Astrocyte (in vitro differentiated cells and primary cell): Measurements from ENCODE around the gene CUL1. TPM values are rescaled to one million over a fixed set of nuclear protein-coding genes. Genes with fewer than 3 reads are reported as not detected.

ENCODE experiments used
- DNase-seq: peaks from one replicate; pipeline ENCODE4 v3.0.0-alpha.2; 2010; ENCODE audit warnings: low read depth
- FAIRE-seq: peaks from 2 replicates; lab custom pipeline; 2011; peaks lifted over from hg19 to GRCh38; lab: Jason Lieb, UNC
- H2AFZ ChIP-seq: 2 replicates; pipeline ENCODE4 v1.6.0; 2012; ENCODE audit warnings: low read depth, low read length, inconsistent platforms
- H3K27ac ChIP-seq: 2 replicates; pipeline ENCODE4 v1.5.1; 2011; ENCODE audit warnings: low read depth, low read length, inconsistent platforms
- H3K27me3 ChIP-seq: 2 replicates; pipeline ENCODE4 v1.6.0; 2011; ENCODE audit warnings: low read length, inconsistent platforms; ENCODE audit not compliant: insufficient read depth
- H3K36me3 ChIP-seq: 2 replicates; pipeline ENCODE4 v1.5.1; 2011; ENCODE audit warnings: low read length, inconsistent platforms; ENCODE audit not compliant: insufficient read depth
- H3K4me1 ChIP-seq: 2 replicates; pipeline ENCODE4 v1.5.1; 2011; ENCODE audit warnings: low read length, inconsistent platforms; ENCODE audit not compliant: insufficient read depth
- H3K4me2 ChIP-seq: 2 replicates; pipeline ENCODE4 v1.6.0; 2012; ENCODE audit warnings: low read length, inconsistent platforms
- H3K4me3 ChIP-seq: 2 replicates; pipeline ENCODE4 v1.5.1; 2011; ENCODE audit warnings: low read depth, mild to moderate bottlenecking, low read length, inconsistent platforms; ENCODE audit not compliant: insufficient read depth
- H3K79me2 ChIP-seq: 2 replicates; pipeline ENCODE4 v1.6.0; 2012; ENCODE audit warnings: mild to moderate bottlenecking, low read length, inconsistent platforms; ENCODE audit not compliant: insufficient read depth
- H3K9ac ChIP-seq: 2 replicates; pipeline ENCODE4 v1.6.0; 2012; ENCODE audit warnings: mild to moderate bottlenecking, low read length, inconsistent platforms
- H3K9me3 ChIP-seq: 2 replicates; pipeline ENCODE4 v1.5.1; 2012; ENCODE audit warnings: low read depth, mild to moderate bottlenecking, low read length, inconsistent platforms; ENCODE audit not compliant: insufficient read depth
- H4K20me1 ChIP-seq: 2 replicates; pipeline ENCODE4 v1.6.0; 2012; ENCODE audit warnings: low read length, inconsistent platforms; ENCODE audit not compliant: insufficient read depth
- H3K27ac Mint-ChIP-seq: one replicate; pipeline ENCODE4 v1.8.0; 2021; ENCODE audit warnings: mild to moderate bottlenecking, mixed read lengths; ENCODE audit not compliant: unreplicated experiment
- H3K27me3 Mint-ChIP-seq: one replicate; pipeline ENCODE4 v1.8.0; 2021; ENCODE audit warnings: low read depth, mixed read lengths; ENCODE audit not compliant: unreplicated experiment
- H3K36me3 Mint-ChIP-seq: one replicate; pipeline ENCODE4 v1.8.0; 2021; ENCODE audit warnings: low read depth, mixed read lengths; ENCODE audit not compliant: unreplicated experiment
- H3K4me1 Mint-ChIP-seq: one replicate; pipeline ENCODE4 v1.8.0; 2021; ENCODE audit warnings: low read depth, mixed read lengths; ENCODE audit not compliant: unreplicated experiment
- H3K4me3 Mint-ChIP-seq: one replicate; pipeline ENCODE4 v1.8.0; 2021; ENCODE audit warnings: mild to moderate bottlenecking, moderate library complexity, mixed read lengths; ENCODE audit not compliant: unreplicated experiment
- H3K9me3 Mint-ChIP-seq: one replicate; pipeline ENCODE4 v1.8.0; 2021; ENCODE audit warnings: mild to moderate bottlenecking, mixed read lengths; ENCODE audit not compliant: unreplicated experiment
- EZH2 ChIP-seq: IDR thresholded peaks from 2 replicates; pipeline ENCODE4 v1.6.1; 2012; ENCODE audit warnings: mild to moderate bottlenecking, low read length, inconsistent platforms; ENCODE audit not compliant: insufficient read depth
- total RNA-seq: library from RNA; stranded (reverse); gene quantifications from 2 replicates; pipeline ENCODE4 v1.2.1, GENCODE V29; 2021
- TF ChIP-seq, protein P1 (sequence below): IDR thresholded peaks from 2 replicates; pipeline ENCODE4 v1.5.1; 2011; ENCODE audit warnings: low read depth, mild to moderate bottlenecking, inconsistent platforms, low read length, moderate library complexity; ENCODE audit not compliant: insufficient read depth

The CUL1 gene
- total RNA-seq, 1 donor from 2014 or later, result 60.2 TPM

DNA sequence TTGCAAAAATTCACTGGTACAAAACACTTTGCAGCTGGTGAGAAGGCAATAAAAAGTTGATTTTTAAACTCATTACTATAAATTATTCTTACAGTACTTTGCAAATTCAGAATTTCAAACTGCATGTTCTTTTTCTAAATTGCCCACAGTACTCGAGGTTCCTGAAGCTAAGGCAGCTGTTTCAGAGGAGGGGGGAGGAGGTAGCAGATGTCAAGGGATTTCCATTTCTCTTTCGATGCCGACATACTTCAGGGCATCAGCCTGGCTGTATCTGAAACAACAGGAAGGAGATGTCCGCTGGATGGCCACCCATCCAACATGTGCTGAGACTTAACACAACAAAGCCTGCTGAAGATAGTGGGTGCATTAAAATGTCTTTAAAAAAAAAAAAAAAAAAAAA lies 108.7 kb downstream of the CUL1 start:
- TF ChIP-seq, protein P1, sequence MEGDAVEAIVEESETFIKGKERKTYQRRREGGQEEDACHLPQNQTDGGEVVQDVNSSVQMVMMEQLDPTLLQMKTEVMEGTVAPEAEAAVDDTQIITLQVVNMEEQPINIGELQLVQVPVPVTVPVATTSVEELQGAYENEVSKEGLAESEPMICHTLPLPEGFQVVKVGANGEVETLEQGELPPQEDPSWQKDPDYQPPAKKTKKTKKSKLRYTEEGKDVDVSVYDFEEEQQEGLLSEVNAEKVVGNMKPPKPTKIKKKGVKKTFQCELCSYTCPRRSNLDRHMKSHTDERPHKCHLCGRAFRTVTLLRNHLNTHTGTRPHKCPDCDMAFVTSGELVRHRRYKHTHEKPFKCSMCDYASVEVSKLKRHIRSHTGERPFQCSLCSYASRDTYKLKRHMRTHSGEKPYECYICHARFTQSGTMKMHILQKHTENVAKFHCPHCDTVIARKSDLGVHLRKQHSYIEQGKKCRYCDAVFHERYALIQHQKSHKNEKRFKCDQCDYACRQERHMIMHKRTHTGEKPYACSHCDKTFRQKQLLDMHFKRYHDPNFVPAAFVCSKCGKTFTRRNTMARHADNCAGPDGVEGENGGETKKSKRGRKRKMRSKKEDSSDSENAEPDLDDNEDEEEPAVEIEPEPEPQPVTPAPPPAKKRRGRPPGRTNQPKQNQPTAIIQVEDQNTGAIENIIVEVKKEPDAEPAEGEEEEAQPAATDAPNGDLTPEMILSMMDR, result no peak
- TF ChIP-seq EZH2, result no peak
- Mint-ChIP-seq H3K27me3 (no peaks in the 10 kb centered on the region), H3K9me3 (no peaks in the 10 kb centered on the region), H3K4me1 (peaks cover 7% of the 10 kb centered on the region), H3K36me3 (peaks cover 6% of the 10 kb centered on the region), H3K27ac (no peak overlapping the region), H3K4me3 (no peak overlapping the region)
- DNase-seq (no peak), FAIRE-seq (no peak)
- Histone ChIP-seq H3K36me3 (peaks cover 31% of the 10 kb centered on the region), H4K20me1 (no peaks in the 10 kb centered on the region), H3K79me2 (no peaks in the 10 kb centered on the region), H3K4me3 (no peak overlapping the region), H3K27ac (no peak overlapping the region), H2AFZ (no peak overlapping the region), H3K9me3 (no peaks in the 10 kb centered on the region), H3K27me3 (no peaks in the 10 kb centered on the region), H3K4me2 (no peak overlapping the region), H3K9ac (no peak overlapping the region), H3K4me1 (no peaks in the 10 kb centered on the region)

DNA sequence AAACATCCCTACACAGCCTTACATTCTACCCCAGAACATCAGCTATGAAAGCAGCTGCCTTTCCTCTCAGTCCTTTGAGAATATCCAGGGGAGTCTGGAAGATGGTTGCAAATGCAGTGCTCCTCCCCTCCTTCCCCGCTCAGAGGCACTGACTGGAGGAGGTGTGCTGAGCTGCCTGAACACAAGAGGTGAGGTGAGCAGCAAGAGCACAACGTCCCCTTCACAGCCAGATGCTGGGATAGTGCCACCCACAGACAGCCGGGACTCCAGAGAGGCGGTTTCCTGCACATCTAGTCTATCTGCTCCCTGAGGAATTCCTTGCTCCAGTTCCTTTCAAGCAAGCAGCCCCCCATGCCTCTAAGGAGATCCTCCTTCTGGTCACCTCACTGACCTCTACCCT lies 111.2 kb downstream of the CUL1 start:
- Histone ChIP-seq H4K20me1 (no peaks in the 10 kb centered on the region), H3K9me3 (no peaks in the 10 kb centered on the region), H3K4me2 (no peak overlapping the region), H3K36me3 (peaks cover 41% of the 10 kb centered on the region), H3K4me3 (no peak overlapping the region), H3K4me1 (no peaks in the 10 kb centered on the region), H3K27ac (no peak overlapping the region), H3K27me3 (no peaks in the 10 kb centered on the region), H3K79me2 (no peaks in the 10 kb centered on the region), H3K9ac (no peak overlapping the region), H2AFZ (no peak overlapping the region)
- no peak overlapping the region for H3K27ac Mint-ChIP-seq
- no peaks in the 10 kb centered on the region for H3K27me3 Mint-ChIP-seq
- no peaks in the 10 kb centered on the region for H3K9me3 Mint-ChIP-seq
- H3K4me3 Mint-ChIP-seq, result no peak overlapping the region
- DNase-seq (no peak), FAIRE-seq (no peak)
- peaks cover 7% of the 10 kb centered on the region for H3K4me1 Mint-ChIP-seq
- peaks cover 10% of the 10 kb centered on the region for H3K36me3 Mint-ChIP-seq
- TF ChIP-seq, protein P1, result no peak
- no peak for TF ChIP-seq EZH2

GRCh38 chr7:148811892-148812291 lies 113.2 kb downstream of the CUL1 start:
- Histone ChIP-seq H3K27me3 (no peaks in the 10 kb centered on the region), H3K79me2 (no peaks in the 10 kb centered on the region), H3K9ac (no peak overlapping the region), H3K36me3 (peaks cover 35% of the 10 kb centered on the region), H3K4me2 (no peak overlapping the region), H3K4me3 (no peak overlapping the region), H3K4me1 (no peaks in the 10 kb centered on the region), H4K20me1 (no peaks in the 10 kb centered on the region), H2AFZ (no peak overlapping the region), H3K27ac (no peak overlapping the region), H3K9me3 (no peaks in the 10 kb centered on the region)
- Mint-ChIP-seq H3K4me1 (peaks cover 7% of the 10 kb centered on the region), H3K9me3 (no peaks in the 10 kb centered on the region), H3K27me3 (no peaks in the 10 kb centered on the region), H3K4me3 (no peak overlapping the region), H3K36me3 (peaks cover 7% of the 10 kb centered on the region), H3K27ac (no peak overlapping the region)
- TF ChIP-seq, protein P1, result no peak
- TF ChIP-seq EZH2, result no peak
- FAIRE-seq, result no peak
- DNase-seq, result no peak
